Fibroblast of lung (primary cell): ENCODE data around the gene FN3KRP.

Source experiments
- EZH2 ChIP-seq: IDR thresholded peaks from 2 replicates; pipeline ENCODE4 v1.5.1; 2012; ENCODE audit warnings: low read length, control low read depth, mild to moderate bottlenecking; ENCODE audit errors: missing control alignments
- TF ChIP-seq, protein P1 (sequence below), 2 donors: IDR thresholded peaks in 1 of 2; conservative IDR thresholded peaks in 1 of 2; 1 replicate in 1 of 2; 2 replicates in 1 of 2; pipeline ENCODE4 v1.5.1; 2011 to 2012; ENCODE audit warnings: low read length in 2 of 2, control low read depth in 1 of 2, inconsistent platforms in 1 of 2, low read depth in 1 of 2, mild to moderate bottlenecking in 1 of 2

- TF ChIP-seq, protein P1, sequence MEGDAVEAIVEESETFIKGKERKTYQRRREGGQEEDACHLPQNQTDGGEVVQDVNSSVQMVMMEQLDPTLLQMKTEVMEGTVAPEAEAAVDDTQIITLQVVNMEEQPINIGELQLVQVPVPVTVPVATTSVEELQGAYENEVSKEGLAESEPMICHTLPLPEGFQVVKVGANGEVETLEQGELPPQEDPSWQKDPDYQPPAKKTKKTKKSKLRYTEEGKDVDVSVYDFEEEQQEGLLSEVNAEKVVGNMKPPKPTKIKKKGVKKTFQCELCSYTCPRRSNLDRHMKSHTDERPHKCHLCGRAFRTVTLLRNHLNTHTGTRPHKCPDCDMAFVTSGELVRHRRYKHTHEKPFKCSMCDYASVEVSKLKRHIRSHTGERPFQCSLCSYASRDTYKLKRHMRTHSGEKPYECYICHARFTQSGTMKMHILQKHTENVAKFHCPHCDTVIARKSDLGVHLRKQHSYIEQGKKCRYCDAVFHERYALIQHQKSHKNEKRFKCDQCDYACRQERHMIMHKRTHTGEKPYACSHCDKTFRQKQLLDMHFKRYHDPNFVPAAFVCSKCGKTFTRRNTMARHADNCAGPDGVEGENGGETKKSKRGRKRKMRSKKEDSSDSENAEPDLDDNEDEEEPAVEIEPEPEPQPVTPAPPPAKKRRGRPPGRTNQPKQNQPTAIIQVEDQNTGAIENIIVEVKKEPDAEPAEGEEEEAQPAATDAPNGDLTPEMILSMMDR (conservative IDR thresholded peaks at IDR 0.05 in 1 of 2, IDR thresholded peaks at IDR 0.05 in 1 of 2; ENCODE audit: low read depth in 1 of 2, low read length in 2 of 2), result no peak
- no peak for TF ChIP-seq EZH2
Observed at GRCh38 chr17:82736511-82737185, 20.1 kb downstream of the FN3KRP start.
